Mononuclear cell (primary cell): ENCODE data around the gene FAM78B. TPM values are rescaled to one million over a fixed set of nuclear protein-coding genes. Genes with fewer than 3 reads are reported as not detected.

ENCODE experiments used
- H3K27me3 ChIP-seq: 2 replicates; pipeline ENCODE4 v1.6.0; 2011; ENCODE audit warnings: low read length, control low read depth; ENCODE audit not compliant: insufficient read depth
- H3K4me1 ChIP-seq: 2 replicates; pipeline ENCODE4 v1.5.1; 2011; ENCODE audit warnings: mild to moderate bottlenecking, low read length, control low read depth; ENCODE audit not compliant: insufficient read depth
- H3K4me3 ChIP-seq: 2 replicates; pipeline ENCODE4 v1.5.1; 2011; ENCODE audit warnings: mild to moderate bottlenecking, low read length, moderate library complexity
- H3K9me3 ChIP-seq: 2 replicates; pipeline ENCODE4 v1.5.1; 2011; ENCODE audit warnings: low read depth, mild to moderate bottlenecking, control low read depth, low read length
- total RNA-seq: library from RNA; depleted of rRNA; stranded (reverse); fragments of >200 nt; gene quantifications from one replicate; pipeline ENCODE4 v1.2.3, GENCODE V29; 2012

The FAM78B gene
- total RNA-seq, 1 donor: 0.10 TPM

DNA sequence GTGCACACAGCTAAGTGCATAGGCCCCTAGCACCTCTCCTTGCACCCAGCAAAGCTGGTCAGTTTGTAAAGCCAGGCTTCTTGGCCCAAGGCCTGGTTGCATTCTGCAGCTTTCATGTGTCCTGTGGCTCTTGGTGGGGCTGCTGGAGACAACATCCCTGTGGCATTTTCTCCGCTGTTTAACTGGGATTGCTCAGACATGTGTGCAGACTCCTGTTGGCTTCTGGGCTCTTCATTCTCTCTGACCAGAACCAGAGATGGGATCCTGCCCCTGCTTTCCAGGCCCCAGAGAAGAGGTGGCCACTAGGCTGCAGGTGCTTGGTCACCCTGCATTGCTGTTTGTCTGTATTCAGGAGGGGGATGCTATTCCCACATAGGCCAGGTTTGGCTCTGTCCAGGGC is 50.8 kb downstream of the FAM78B start:
- Histone ChIP-seq H3K4me3 (no peak overlapping the region), H3K9me3 (no peaks in the 10 kb centered on the region), H3K4me1 (no peaks in the 10 kb centered on the region), H3K27me3 (no peaks in the 10 kb centered on the region)

DNA sequence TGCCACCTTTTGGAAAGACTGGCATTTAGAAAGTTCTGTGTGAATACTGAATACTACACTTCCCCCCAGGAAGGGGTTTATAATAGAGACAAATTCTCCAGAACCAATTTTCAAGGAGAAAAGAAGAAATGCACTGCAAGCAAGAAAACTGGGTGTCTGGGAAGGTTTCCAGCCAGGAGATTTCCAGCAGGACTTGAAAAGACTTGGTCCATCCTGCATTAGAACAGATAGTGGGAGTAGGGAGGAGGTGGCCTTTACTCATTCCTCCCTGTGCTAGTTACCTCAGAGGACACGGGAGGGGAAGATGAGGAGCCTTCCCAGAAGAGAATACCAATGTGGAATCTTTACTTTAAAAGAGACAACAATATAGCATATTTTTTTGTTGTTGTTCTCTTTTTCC is 52.4 kb downstream of the FAM78B start:
- Histone ChIP-seq H3K27me3 (no peaks in the 10 kb centered on the region), H3K4me1 (no peaks in the 10 kb centered on the region), H3K4me3 (no peak overlapping the region), H3K9me3 (no peaks in the 10 kb centered on the region)

DNA sequence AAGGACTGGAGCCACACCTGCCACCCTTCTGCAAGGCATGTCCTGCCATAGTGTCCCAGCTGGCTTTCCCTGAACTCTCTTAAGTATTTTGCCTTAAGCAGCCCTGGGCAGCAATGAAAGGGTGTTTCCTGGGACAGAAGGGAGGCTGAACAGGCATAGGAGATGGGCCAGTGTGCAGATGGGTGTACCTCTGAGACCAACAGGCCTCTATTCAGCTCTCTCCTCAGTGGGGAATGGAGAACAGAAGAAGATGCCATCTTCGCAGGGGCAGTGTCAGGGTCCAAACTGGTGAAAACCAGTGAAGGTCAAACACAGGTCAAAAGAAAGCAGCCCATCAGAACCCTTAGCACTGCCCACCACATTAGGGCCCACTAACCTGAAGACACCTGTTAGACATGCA is 53.2 kb downstream of the FAM78B start:
- no peaks in the 10 kb centered on the region for H3K27me3 ChIP-seq
- no peak overlapping the region for H3K4me3 ChIP-seq
- no peaks in the 10 kb centered on the region for H3K9me3 ChIP-seq
- no peaks in the 10 kb centered on the region for H3K4me1 ChIP-seq

DNA sequence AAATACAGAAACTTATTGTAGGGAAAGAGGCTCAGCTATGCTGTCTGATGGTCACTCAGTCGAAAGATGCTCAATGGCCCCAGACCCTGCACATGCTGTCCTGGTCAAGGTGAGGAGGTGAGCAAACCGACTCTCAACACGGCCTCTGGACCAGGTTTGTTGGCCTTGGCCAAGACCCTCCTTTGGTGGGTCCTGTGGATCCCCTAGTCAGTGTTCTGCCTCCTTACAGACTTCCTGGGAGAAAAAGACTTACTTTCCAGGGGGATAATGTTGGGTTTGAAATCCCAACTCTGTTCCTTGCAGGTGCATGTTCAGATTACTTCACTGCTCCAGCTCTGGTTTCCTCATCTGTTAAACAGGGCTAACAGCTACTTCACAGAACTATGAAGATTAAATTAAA is 53.8 kb downstream of the FAM78B start:
- H3K4me1 ChIP-seq: no peaks in the 10 kb centered on the region
- H3K9me3 ChIP-seq: no peaks in the 10 kb centered on the region
- no peak overlapping the region for H3K4me3 ChIP-seq
- H3K27me3 ChIP-seq: no peaks in the 10 kb centered on the region

DNA sequence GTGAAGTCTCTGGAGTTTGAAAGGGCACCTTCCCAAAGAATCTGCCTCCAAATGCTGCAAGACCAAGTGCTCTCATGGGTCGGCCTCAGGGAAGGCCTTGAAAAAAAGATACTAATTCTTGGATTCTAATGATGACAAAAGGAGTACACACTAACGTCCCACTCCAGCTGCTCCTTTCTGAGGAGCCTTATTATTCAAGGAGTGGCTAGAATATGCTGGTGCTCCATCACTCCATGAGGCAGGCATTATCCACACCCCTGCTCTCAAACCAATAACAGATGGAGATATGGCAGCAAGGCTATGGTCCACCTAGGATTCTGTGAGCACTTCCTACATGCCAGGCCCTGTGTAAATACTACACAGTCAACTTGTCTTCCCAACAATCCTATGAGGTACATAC is 54.4 kb downstream of the FAM78B start:
- Histone ChIP-seq H3K4me3 (no peak overlapping the region), H3K4me1 (no peaks in the 10 kb centered on the region), H3K27me3 (no peaks in the 10 kb centered on the region), H3K9me3 (no peaks in the 10 kb centered on the region)

DNA sequence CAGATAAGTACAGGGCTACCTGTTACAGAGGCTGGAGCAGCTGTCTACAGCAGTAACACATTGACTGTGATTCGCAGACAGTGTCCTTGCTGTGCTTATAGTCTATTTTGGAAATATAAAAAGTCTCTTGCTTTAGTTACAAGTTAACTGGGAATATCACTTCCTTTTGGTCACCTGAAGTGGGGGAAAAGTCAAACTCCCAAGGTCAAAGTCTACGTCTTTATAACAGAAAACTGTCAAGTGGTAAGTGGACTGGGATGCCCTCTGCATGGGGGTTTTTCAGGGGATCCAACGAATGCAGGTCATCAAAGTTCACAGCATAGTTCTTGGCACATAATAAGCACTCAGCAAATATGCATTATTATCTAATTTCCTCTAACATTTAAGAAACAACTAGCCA is 55.4 kb downstream of the FAM78B start:
- Histone ChIP-seq H3K27me3 (no peaks in the 10 kb centered on the region), H3K9me3 (no peaks in the 10 kb centered on the region), H3K4me3 (no peak overlapping the region), H3K4me1 (no peaks in the 10 kb centered on the region)

DNA sequence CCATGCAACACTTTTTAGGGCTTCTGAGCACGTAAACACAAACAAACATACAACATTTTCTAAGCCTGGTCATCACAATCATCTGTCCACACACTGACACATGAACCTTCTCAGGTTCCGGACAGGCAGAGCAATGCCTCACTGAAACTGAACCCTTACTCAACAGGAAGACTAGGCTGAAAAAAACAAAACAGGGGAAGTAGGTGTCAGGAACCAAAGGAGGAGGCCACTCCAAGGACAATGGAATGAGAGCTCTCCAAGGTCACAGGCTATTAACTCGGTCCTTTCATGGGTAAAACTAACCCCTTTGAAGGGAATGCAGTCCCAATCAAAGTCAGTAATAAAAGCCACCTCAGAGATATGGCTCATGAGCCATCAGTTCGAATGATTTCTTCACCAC is 76.6 kb downstream of the FAM78B start:
- H3K4me3 ChIP-seq: no peak overlapping the region
- no peaks in the 10 kb centered on the region for H3K27me3 ChIP-seq
- no peaks in the 10 kb centered on the region for H3K4me1 ChIP-seq
- H3K9me3 ChIP-seq: no peaks in the 10 kb centered on the region

DNA sequence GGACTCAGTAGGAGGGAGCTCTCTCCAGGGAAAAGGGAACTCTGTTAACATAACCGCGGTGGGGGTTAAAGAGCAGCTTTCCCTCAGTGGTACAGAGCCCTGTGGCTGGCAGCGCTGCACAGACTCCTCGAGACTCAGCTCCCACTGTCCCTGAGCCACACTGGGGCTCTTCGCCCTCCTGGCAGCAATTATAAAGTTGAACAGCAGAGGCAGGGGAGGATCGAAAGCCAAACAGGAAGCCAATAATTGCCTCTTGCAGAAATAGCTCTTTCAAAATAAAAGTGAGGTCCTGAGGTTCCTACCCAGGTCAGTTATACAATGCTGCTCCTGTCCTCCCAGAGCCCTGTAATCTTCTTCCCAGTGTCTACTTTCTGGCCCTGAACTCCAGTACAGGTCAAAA is 77.0 kb downstream of the FAM78B start:
- Histone ChIP-seq H3K9me3 (no peaks in the 10 kb centered on the region), H3K4me3 (no peak overlapping the region), H3K4me1 (no peaks in the 10 kb centered on the region), H3K27me3 (no peaks in the 10 kb centered on the region)

DNA sequence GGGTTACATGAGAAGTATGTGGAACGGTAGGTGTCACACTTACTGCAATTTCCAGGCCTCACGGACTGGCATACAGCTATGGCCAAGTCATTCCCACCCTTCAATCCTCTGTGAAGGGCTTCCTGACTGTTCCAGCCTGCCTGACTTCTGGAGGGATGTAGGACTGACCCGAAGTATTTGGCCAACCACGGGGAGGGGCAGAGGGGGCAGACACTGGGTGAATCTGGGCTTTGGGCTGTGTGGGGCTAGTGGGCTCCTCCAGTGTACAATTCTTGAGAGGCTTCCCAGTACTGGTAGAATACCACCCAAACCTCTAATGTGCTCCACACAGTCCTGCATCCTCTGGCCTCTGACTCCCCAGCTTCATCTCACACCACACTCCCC is 78.2 kb downstream of the FAM78B start:
- Histone ChIP-seq H3K9me3 (no peaks in the 10 kb centered on the region), H3K4me1 (no peaks in the 10 kb centered on the region), H3K27me3 (no peaks in the 10 kb centered on the region), H3K4me3 (no peak overlapping the region)

DNA sequence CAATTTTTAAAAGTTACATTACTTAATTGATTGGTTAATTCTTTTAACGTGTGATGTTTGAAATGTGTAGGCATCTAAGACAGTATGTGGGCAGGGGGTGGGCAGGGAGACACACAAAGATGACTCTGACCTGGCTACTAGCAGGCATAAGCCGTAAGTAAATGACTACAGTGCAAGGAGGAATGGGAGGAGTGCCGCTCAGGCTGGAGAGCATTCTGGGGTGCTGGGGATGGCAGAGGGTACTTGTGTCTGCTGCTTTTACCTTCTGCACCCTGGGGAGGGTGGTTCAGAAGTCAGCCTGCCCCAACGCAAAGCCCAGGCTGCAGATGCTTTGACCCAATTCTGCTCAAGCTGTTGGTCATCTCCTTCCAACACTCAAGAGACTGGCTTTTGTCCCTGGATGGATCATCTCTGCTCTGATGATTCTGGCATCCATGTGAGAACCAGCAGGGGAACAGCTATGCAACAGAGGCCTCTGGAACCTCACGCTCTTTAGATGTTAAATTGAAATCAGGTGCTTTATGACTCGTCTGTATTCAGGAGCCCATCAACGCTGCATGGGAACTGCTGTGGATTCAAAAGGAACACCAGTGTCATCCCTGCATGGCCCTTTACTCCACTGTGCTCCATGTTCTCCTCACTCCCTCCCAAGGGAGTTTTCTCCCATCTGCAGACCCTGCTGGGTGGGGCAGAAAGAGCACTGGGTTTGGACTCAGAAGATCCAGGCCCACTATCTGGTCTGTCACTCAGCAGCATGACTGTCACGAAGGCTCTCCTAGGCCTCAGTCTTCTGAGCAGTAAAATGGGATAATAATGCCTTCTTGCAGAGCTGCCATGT is 78.8 kb downstream of the FAM78B start:
- H3K4me3 ChIP-seq: no peak overlapping the region
- H3K4me1 ChIP-seq: no peaks in the 10 kb centered on the region
- no peaks in the 10 kb centered on the region for H3K9me3 ChIP-seq
- no peaks in the 10 kb centered on the region for H3K27me3 ChIP-seq

DNA sequence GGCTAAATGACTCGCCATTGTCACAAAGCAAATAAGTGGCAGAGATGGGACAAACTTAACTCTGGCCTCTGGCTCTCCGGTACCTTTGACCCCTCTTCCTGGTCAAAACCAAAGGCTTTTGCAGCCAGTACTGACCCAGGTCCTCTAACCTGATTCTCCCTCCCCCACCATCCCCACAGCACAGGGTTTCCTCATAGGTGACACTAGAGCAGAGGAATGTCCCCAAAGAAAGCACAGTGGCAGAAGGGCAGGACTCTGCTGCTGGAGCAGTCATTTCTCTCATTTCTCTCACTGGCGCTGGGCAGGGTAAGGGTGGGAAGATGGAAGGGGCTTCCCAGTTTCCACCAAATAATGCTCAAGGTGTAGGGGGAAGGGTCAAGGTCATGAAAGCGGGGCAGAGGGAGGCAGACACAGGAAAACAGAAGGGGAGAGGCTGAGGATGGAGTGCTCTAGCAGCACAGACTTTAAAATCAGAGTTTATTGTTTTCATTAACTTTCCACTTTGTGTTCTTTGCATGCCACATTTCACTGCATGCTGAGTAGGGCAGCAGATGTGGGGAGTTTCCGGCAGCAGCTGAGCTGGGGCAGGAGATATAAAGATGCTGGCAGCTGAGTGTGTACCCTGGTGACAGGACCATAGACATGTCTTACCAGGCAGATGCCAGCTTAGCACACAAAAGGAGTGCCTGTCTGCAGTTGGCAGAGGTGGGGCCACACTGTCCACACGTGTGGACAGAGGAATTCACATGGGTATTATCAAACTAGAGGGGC is 80.5 kb downstream of the FAM78B start:
- no peak overlapping the region for H3K4me3 ChIP-seq
- no peaks in the 10 kb centered on the region for H3K9me3 ChIP-seq
- H3K4me1 ChIP-seq: no peaks in the 10 kb centered on the region
- no peaks in the 10 kb centered on the region for H3K27me3 ChIP-seq

DNA sequence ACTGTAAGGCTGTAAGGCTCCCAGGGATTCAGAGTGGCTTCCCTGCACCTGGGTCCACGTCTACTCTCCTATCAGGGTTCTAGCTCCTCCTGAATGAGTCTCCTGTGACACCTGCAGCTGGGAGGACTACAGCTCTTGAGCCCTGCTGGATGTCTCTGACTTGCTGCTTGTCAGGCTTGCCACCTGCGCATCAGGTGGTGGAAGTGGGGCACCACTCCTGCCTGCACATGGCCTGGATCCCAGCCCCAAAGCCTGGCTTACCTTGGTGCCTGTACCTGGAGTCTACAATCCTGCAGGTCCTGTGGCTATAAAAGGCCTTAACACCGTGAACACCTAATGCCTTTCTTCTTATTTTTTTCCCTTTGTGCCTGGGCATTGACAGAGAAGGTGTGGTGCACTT is 82.2 kb downstream of the FAM78B start:
- no peaks in the 10 kb centered on the region for H3K27me3 ChIP-seq
- no peaks in the 10 kb centered on the region for H3K9me3 ChIP-seq
- H3K4me3 ChIP-seq: no peak overlapping the region
- no peaks in the 10 kb centered on the region for H3K4me1 ChIP-seq

DNA sequence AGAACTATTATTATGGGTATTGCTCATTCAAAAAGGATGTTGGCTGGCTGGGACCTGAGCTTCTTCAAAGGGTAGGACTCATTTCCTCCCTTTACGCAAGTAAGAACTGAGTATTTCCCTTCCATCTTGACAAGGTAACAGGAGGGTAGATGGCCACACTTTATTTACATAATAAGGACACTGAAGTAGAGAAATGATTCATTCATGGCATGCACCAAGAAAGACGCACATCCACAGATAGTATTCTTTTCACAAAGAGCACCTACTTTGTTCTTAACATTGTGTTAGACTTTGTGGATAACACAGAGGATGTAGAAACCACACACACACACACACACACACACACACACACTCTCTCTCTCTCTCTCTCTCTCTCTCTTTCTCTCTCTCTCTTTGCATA is 82.9 kb downstream of the FAM78B start:
- no peaks in the 10 kb centered on the region for H3K9me3 ChIP-seq
- no peaks in the 10 kb centered on the region for H3K4me1 ChIP-seq
- no peak overlapping the region for H3K4me3 ChIP-seq
- no peaks in the 10 kb centered on the region for H3K27me3 ChIP-seq

DNA sequence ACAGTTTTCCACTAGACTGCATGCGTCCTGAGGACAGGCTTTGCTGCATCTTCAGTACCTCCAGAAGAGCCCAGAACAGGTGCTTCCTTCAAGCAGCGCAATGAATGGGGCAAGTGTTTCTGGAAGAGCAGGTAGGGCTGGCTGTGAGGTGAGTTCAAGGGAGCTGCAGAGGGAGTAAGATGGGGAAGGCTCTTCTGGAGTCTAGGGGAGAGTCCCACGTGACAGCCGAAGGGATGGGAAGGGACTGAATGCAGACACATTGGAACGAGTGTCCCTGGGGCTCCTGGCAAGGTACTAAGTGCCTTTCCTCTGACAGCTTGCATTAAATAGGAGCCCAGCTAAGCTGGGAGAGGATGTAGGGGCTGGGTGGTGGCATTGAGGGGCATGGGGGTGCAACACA is 84.2 kb downstream of the FAM78B start:
- Histone ChIP-seq H3K4me3 (no peak overlapping the region), H3K9me3 (no peaks in the 10 kb centered on the region), H3K4me1 (no peaks in the 10 kb centered on the region), H3K27me3 (no peaks in the 10 kb centered on the region)

DNA sequence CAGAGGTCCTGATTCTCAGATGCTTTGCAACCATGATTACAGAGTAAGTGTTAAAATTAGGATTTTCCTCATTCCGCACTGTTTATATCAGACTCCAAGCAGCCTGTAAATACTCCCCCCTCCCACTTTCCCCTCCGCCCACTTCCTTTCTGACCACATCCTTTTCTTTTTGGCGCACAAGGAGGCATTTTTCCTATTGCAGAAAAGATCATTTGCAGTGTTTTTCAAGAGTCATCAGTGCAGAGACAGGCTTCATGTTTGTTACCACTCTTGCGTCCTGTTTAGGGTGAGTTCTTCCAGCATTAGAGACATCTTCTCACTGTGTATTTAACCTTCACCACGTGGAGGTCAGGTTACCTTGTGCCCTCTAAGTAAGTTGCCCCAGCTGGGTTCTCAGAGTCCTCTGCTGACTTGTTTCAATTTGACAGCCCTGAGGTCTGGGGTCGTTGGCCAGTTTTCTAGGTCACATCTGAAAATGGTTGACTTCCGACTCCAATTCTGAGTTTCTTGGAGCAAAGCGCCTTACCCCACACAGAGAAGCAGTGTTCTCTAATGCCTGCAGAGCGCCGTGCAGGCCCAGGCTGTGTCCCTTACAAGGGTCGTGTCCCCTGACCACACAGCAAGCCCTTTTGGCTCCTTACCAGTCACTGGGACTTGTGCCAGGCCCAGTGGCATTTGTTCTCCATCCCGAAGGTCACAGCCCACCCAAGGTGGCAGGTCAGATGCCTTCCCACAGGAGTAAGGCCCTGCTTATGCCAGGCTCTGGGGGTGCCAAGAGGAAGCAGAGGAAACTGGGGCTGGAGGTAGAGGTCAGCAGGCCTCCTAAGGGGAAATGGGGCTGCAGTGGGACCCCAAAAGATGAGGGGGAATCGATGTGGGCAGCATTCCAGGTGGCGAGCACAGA is 85.6 kb downstream of the FAM78B start:
- Histone ChIP-seq H3K4me1 (no peaks in the 10 kb centered on the region), H3K27me3 (no peaks in the 10 kb centered on the region), H3K9me3 (no peaks in the 10 kb centered on the region), H3K4me3 (no peak overlapping the region)
